OCI-LY1 (cell line): ENCODE results near the gene B3GNT9.

Experiments used
- H2AFZ ChIP-seq: fragments of 200-600 bp; sonication (generic), shearing (Covaris generic); 2 replicates; pipeline ENCODE4 v1.6.0; 2014; ENCODE audit warnings: antibody characterized with exemption, mild to moderate bottlenecking, low read length
- H3F3A ChIP-seq: fragments of 200-600 bp; sonication (generic), shearing (Covaris generic); 2 replicates; pipeline ENCODE4 v1.6.0; 2014; ENCODE audit warnings: mild to moderate bottlenecking, antibody characterized with exemption, low read length, moderate library complexity; ENCODE audit not compliant: insufficient read depth
- H3K27ac ChIP-seq: fragments of 200-600 bp; sonication (generic); 2 replicates; pipeline ENCODE4 v1.5.1; 2014; ENCODE audit warnings: low read length, mixed run types, mild to moderate bottlenecking, low read depth; ENCODE audit not compliant: poor library complexity, severe bottlenecking
- H3K27me3 ChIP-seq: fragments of 200-600 bp; sonication (generic); 2 replicates; pipeline ENCODE4 v1.6.0; 2014; ENCODE audit warnings: antibody characterized with exemption, mild to moderate bottlenecking, low read length, moderate library complexity; ENCODE audit not compliant: insufficient read depth
- H3K36me3 ChIP-seq: fragments of 200-600 bp; sonication (generic); 2 replicates; pipeline ENCODE4 v1.6.1; 2014; ENCODE audit warnings: mild to moderate bottlenecking, antibody characterized with exemption, low read length, moderate library complexity, mixed read lengths; ENCODE audit not compliant: insufficient read depth
- H3K4me1 ChIP-seq: fragments of 200-600 bp; sonication (generic); 2 replicates; pipeline ENCODE4 v1.5.1; 2014; ENCODE audit warnings: mild to moderate bottlenecking, low read length, moderate library complexity; ENCODE audit not compliant: insufficient read depth, severe bottlenecking
- H3K4me2 ChIP-seq: fragments of 200-600 bp; sonication (generic), shearing (Covaris generic); 2 replicates; pipeline ENCODE4 v1.6.1; 2014; ENCODE audit warnings: low read length
- H3K4me3 ChIP-seq: fragments of 200-600 bp; sonication (generic); 2 replicates; pipeline ENCODE4 v1.5.1; 2014; ENCODE audit warnings: low read length, low read depth, mild to moderate bottlenecking, mixed read lengths; ENCODE audit not compliant: poor library complexity, severe bottlenecking
- H3K79me2 ChIP-seq: fragments of 200-600 bp; shearing (Covaris generic); 2 replicates; pipeline ENCODE4 v1.6.1; 2016; ENCODE audit warnings: mixed run types, low read length, mixed read lengths; ENCODE audit not compliant: insufficient read depth
- H3K9ac ChIP-seq: fragments of 200-600 bp; sonication (generic), shearing (Covaris generic); 2 replicates; pipeline ENCODE4 v1.6.1; 2014; ENCODE audit warnings: mild to moderate bottlenecking, low read length, mixed read lengths
- H3K9me2 ChIP-seq: fragments of 200-600 bp; sonication (generic), shearing (Covaris generic); 2 replicates; pipeline ENCODE4 v1.6.1; 2014; ENCODE audit warnings: low read depth, mild to moderate bottlenecking, low read length, mixed read lengths
- H3K9me3 ChIP-seq: fragments of 200-600 bp; shearing (Covaris generic); 2 replicates; pipeline ENCODE4 v1.6.1; 2014; ENCODE audit warnings: low read length, mixed read lengths
- H4K20me1 ChIP-seq: fragments of 200-600 bp; sonication (generic), shearing (Covaris generic); 2 replicates; pipeline ENCODE4 v1.6.0; 2016; ENCODE audit warnings: mild to moderate bottlenecking, low read length; ENCODE audit not compliant: insufficient read depth
- EZH2 ChIP-seq: fragments of 200-600 bp; sonication (generic), shearing (Covaris generic); IDR thresholded peaks from 2 replicates; pipeline ENCODE4 v1.8.0; 2017; ENCODE audit warnings: borderline replicate concordance, mixed run types, mild to moderate bottlenecking, antibody characterized with exemption, low read length, moderate library complexity, mixed read lengths
- TF ChIP-seq, protein P1 (sequence below): fragments of 200-600 bp; sonication (generic), shearing (Covaris generic); IDR thresholded peaks from 2 replicates; pipeline ENCODE4 v1.5.1; 2017; ENCODE audit warnings: mild to moderate bottlenecking, antibody characterized with exemption, low read length, moderate library complexity, mixed read lengths

Gene B3GNT9

DNA sequence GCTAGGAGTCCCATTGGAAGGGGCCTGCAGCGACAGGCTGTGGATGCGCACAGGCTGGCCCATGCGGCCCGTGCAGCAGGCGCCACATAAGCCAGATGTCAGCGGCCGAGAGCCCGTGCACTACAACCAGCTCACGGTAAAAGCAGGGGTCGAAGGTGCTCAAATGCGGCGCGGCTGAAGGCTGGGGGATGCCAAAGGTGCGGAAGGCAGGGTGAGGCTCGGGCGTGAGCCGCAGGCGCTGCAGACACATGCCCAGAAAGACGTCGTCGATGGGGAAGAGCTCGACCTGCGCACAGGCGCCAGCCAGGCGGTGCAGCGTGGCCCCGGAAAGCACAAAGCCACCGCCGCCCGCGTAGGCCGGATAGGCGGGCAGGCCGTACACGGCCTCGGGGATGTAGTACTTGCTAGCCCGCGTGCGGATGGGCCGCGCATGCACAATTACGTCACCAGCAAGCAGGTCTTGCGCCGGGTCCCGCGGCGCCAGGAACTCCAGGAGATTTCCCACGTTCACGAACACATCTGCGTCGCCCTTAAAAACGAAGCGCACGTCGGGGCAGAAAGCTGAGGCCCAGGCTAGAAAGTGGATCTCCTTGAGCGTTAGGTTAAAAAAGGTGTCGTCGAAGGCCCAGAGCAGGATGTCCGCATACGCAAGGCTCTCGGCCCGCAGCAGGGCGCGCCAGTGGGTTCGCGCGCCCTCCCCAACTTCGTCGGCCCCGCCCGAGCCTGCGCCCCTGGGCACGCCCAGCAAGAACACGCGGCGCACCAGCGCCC, 1.3 kb downstream of the B3GNT9 start:
- Histone ChIP-seq H3K4me3 (no peak overlapping the region), H3K9me3 (no peaks in the 10 kb centered on the region), H3K36me3 (peaks cover 40% of the 10 kb centered on the region), H3K4me2 (no peak overlapping the region), H4K20me1 (no peaks in the 10 kb centered on the region), H3K4me1 (peaks cover 5% of the 10 kb centered on the region), H3K9ac (no peak overlapping the region), H3F3A (no peaks in the 10 kb centered on the region), H3K9me2 (no peaks in the 10 kb centered on the region), H3K79me2 (no peaks in the 10 kb centered on the region), H3K27ac (no peak overlapping the region), H2AFZ (no peak overlapping the region), H3K27me3 (no peaks in the 10 kb centered on the region)
- TF ChIP-seq EZH2: no peak
- TF ChIP-seq, protein P1, sequence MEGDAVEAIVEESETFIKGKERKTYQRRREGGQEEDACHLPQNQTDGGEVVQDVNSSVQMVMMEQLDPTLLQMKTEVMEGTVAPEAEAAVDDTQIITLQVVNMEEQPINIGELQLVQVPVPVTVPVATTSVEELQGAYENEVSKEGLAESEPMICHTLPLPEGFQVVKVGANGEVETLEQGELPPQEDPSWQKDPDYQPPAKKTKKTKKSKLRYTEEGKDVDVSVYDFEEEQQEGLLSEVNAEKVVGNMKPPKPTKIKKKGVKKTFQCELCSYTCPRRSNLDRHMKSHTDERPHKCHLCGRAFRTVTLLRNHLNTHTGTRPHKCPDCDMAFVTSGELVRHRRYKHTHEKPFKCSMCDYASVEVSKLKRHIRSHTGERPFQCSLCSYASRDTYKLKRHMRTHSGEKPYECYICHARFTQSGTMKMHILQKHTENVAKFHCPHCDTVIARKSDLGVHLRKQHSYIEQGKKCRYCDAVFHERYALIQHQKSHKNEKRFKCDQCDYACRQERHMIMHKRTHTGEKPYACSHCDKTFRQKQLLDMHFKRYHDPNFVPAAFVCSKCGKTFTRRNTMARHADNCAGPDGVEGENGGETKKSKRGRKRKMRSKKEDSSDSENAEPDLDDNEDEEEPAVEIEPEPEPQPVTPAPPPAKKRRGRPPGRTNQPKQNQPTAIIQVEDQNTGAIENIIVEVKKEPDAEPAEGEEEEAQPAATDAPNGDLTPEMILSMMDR: no peak

DNA sequence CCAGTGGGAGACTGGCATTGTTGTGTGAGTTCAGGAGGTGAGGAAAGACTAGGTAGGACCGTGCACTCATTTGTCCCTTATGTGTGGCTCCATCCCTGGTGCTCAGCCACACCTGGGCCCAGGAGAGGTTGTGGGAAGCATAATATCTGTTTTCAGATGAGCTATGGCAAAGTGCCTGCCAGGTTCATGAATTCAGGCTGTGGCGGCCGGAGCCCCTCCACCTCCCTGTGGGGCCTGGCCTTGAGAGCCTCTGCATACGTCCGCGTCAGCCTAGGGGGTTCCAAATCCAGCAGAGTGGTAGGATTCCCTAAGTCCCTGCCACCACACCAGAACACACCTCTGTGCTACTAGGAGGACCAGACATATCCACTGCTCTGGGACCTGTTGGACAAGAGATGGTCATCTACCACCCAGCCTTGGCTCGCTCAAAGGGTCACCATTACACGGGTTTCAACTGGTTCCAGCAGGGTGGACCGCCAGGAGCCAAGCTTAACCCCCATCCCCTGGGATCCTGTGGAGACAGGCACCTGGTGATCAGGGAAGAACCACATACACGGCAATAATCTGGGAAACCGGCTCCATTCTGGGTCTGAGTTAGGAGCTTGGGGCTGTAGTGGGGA, 2.0 kb downstream of the B3GNT9 start:
- Histone ChIP-seq H3F3A (no peaks in the 10 kb centered on the region), H3K4me3 (no peak overlapping the region), H3K9me3 (no peaks in the 10 kb centered on the region), H2AFZ (no peak overlapping the region), H3K4me1 (peaks cover 5% of the 10 kb centered on the region), H3K4me2 (no peak overlapping the region), H3K9me2 (no peaks in the 10 kb centered on the region), H3K36me3 (peaks cover 46% of the 10 kb centered on the region), H3K27ac (no peak overlapping the region), H3K27me3 (no peaks in the 10 kb centered on the region), H4K20me1 (no peaks in the 10 kb centered on the region), H3K9ac (no peak overlapping the region), H3K79me2 (no peaks in the 10 kb centered on the region)
- TF ChIP-seq, protein P1: no peak
- TF ChIP-seq EZH2: no peak

DNA sequence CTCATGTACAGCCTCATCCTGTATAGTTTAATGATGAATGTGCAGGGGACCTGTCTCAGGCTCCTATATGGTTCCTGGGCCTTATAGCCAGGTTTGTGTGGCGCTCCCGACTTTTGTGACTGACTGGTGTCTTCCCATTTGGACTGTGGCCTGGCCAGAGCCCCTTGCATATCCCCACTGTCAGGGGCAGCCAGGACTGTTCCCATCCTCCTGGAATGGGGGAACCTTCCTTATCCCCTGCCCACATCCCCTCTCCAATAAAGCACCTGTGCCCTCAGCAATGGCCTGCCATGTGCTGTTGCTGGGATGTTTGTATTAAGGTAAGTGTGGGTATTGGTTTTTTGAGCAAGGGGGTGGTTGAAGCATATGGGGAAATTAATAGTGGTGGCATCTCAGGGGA, 2.6 kb downstream of the B3GNT9 start:
- H3K4me1 ChIP-seq: peaks cover 5% of the 10 kb centered on the region
- no peak overlapping the region for H2AFZ ChIP-seq
- H3K27me3 ChIP-seq: no peaks in the 10 kb centered on the region
- H3K9me2 ChIP-seq: no peaks in the 10 kb centered on the region
- H3K9me3 ChIP-seq: no peaks in the 10 kb centered on the region
- H3K9ac ChIP-seq: no peak overlapping the region
- no peak overlapping the region for H3K4me3 ChIP-seq
- H3F3A ChIP-seq: no peaks in the 10 kb centered on the region
- no peaks in the 10 kb centered on the region for H4K20me1 ChIP-seq
- H3K4me2 ChIP-seq: no peak overlapping the region
- no peaks in the 10 kb centered on the region for H3K79me2 ChIP-seq
- no peak overlapping the region for H3K27ac ChIP-seq
- TF ChIP-seq EZH2: no peak
- peaks cover 50% of the 10 kb centered on the region for H3K36me3 ChIP-seq
